HCT116 (cell line): Measurements from ENCODE around the gene KCNIP4. TPM values are rescaled to one million over a fixed set of nuclear protein-coding genes. Genes with fewer than 3 reads are reported as not detected.

Experiments
- ATAC-seq: fragments of 200-7000 bp; cut with Tn5 transposase; 2 replicates; pipeline ENCODE4 v1.9.1; 2020; ENCODE audit warnings: mild to moderate bottlenecking, moderate library complexity
- BruUV-seq: library from RNA; stranded (reverse); fragments of 400-500 nt; replicated peaks from 2 replicates; lab custom pipeline; 2021; lab: Mats Ljungman, UMichigan
- CTCF ChIA-PET: fragments of 300-600 bp; sonication (Branson Sonifier 250); formaldehyde crosslinking; loops from one replicate; lab custom pipeline; 2021; ENCODE audit warnings: antibody characterized with exemption; lab: Charles Lee
- POLR2A ChIA-PET: fragments of 300-600, 350-600 bp; sonication (Branson Sonifier 250); formaldehyde crosslinking; loops from one replicate; lab custom pipeline; 2021; ENCODE audit warnings: antibody characterized with exemption; lab: Charles Lee
- RAD21 ChIA-PET, 2 experiments: fragments of 300-600 bp; sonication (Branson Sonifier 250); formaldehyde crosslinking; loops; one replicate each; lab custom pipeline; 2023; ENCODE audit warnings: low total read pairs in 2 of 2; ENCODE audit not compliant: uncharacterized antibody in 2 of 2, unreplicated experiment in 2 of 2, low non-redundant PET in 1 of 2; lab: Charles Lee
- DNase-seq: peaks from one replicate; pipeline ENCODE4 v3.0.0-alpha.2; 2010; ENCODE audit warnings: low read depth, low spot score
- H2AFZ ChIP-seq: fragments of 200-600 bp; shearing (Covaris generic), sonication (generic); 2 replicates; pipeline ENCODE4 v1.6.1; 2017; ENCODE audit warnings: low read depth, mixed run types, mixed read lengths, antibody characterized with exemption, low read length; ENCODE audit not compliant: poor library complexity, severe bottlenecking
- H3K27ac ChIP-seq: 2 replicates; pipeline ENCODE4 v1.5.1; 2012; ENCODE audit warnings: low read depth, low read length
- H3K27me3 ChIP-seq: fragments of 200-600 bp; sonication (generic); 2 replicates; pipeline ENCODE4 v1.6.1; 2016; ENCODE audit warnings: mixed run types, low read length, mixed read lengths; ENCODE audit not compliant: insufficient read depth
- H3K36me3 ChIP-seq, 2 experiments: fragments of 200-500 bp in 1 of 2; fragments of 200-600 bp in 1 of 2; sonication (Bioruptor generic) in 1 of 2; sonication (generic) in 1 of 2; 2 replicates each; pipeline versions ENCODE4 v1.5.1 to v1.6.1; 2014 to 2016; ENCODE audit warnings: low read length in 2 of 2, inconsistent platforms in 1 of 2, mixed read lengths in 1 of 2, mixed run types in 1 of 2; ENCODE audit not compliant: insufficient read depth in 2 of 2, control insufficient read depth in 1 of 2
- H3K4me1 ChIP-seq, 2 experiments: fragments of 200-600 bp in 1 of 2; sonication (generic) in 1 of 2; 2 replicates each; pipeline versions ENCODE4 v1.5.1 to v1.6.1; 2012 to 2017; ENCODE audit warnings: low read length in 2 of 2, inconsistent platforms in 1 of 2, mild to moderate bottlenecking in 1 of 2, mixed read lengths in 1 of 2, mixed run types in 1 of 2, moderate library complexity in 1 of 2; ENCODE audit not compliant: insufficient read depth in 2 of 2, control insufficient read depth in 1 of 2
- H3K4me2 ChIP-seq: fragments of 200-600 bp; sonication (generic); 2 replicates; pipeline ENCODE4 v1.6.1; 2017; ENCODE audit warnings: mixed run types, low read length, mixed read lengths
- H3K4me3 ChIP-seq, 2 experiments: fragments of 200-600 bp in 1 of 2; sonication (generic) in 1 of 2; replicated peaks in 1 of 2; 2 replicates each; pipeline ENCODE4 v1.5.1; 2011 to 2016; ENCODE audit warnings: low read length in 2 of 2, control low read depth in 1 of 2, low read depth in 1 of 2, mild to moderate bottlenecking in 1 of 2, mixed read lengths in 1 of 2, mixed run types in 1 of 2
- H3K79me2 ChIP-seq: fragments of 200-600 bp; sonication (generic); 2 replicates; pipeline ENCODE4 v1.6.1; 2017; ENCODE audit warnings: mild to moderate bottlenecking, mixed run types, low read length, moderate library complexity, mixed read lengths; ENCODE audit not compliant: insufficient read depth
- H3K9ac ChIP-seq: fragments of 200-600 bp; sonication (generic); 2 replicates; pipeline ENCODE4 v1.6.1; 2016; ENCODE audit warnings: low read length, mixed read lengths
- H3K9me2 ChIP-seq: fragments of 200-600 bp; sonication (generic), shearing (Covaris generic); 2 replicates; pipeline ENCODE4 v1.6.1; 2017; ENCODE audit warnings: mixed run types, mild to moderate bottlenecking, moderate library complexity; ENCODE audit not compliant: insufficient read depth
- H3K9me3 ChIP-seq, 2 experiments: fragments of 200-500 bp in 1 of 2; fragments of 200-600 bp in 1 of 2; sonication (Bioruptor generic) in 1 of 2; sonication (generic) in 1 of 2; 2 replicates each; pipeline ENCODE4 v1.6.1; 2014 to 2017; ENCODE audit warnings: low read length in 2 of 2, mixed read lengths in 2 of 2, inconsistent platforms in 1 of 2, low read depth in 1 of 2, mild to moderate bottlenecking in 1 of 2, mixed run types in 1 of 2, moderate library complexity in 1 of 2; ENCODE audit not compliant: control insufficient read depth in 1 of 2, insufficient read depth in 1 of 2
- H4K20me1 ChIP-seq: fragments of 200-600 bp; sonication (generic), shearing (Covaris generic); 2 replicates; pipeline ENCODE4 v1.6.1; 2017; ENCODE audit warnings: mixed run types, mild to moderate bottlenecking, moderate library complexity; ENCODE audit not compliant: insufficient read depth
- ATF3 ChIP-seq: IDR thresholded peaks from 2 replicates; pipeline ENCODE4 v1.6.1; 2012
- CBX3 ChIP-seq: IDR thresholded peaks from 2 replicates; pipeline ENCODE4 v1.6.1; 2012; ENCODE audit warnings: low read depth
- CTCF ChIP-seq, 3 experiments: fragments of 200-600 bp in 1 of 3; sonication (generic) in 1 of 3; IDR thresholded peaks in 2 of 3; conservative IDR thresholded peaks in 1 of 3; 2 replicates each; pipeline ENCODE4 v1.5.1; 2012 to 2017; ENCODE audit warnings: low read depth in 2 of 3, low read length in 2 of 3, antibody characterized with exemption in 1 of 3, borderline replicate concordance in 1 of 3, control low read depth in 1 of 3, mild to moderate bottlenecking in 1 of 3, mixed read lengths in 1 of 3, mixed run types in 1 of 3, moderate library complexity in 1 of 3; ENCODE audit not compliant: insufficient read depth in 1 of 3
- EGR1 ChIP-seq: IDR thresholded peaks from 2 replicates; pipeline ENCODE4 v1.6.1; 2012; ENCODE audit warnings: low read depth
- ELF1 ChIP-seq: IDR thresholded peaks from 2 replicates; pipeline ENCODE4 v1.6.1; 2012; ENCODE audit warnings: low read depth, borderline replicate concordance
- EZH2 ChIP-seq: fragments of 200-600 bp; sonication (generic); IDR thresholded peaks from 2 replicates; pipeline ENCODE4 v1.6.1; 2017; ENCODE audit warnings: antibody characterized with exemption, mixed run types
- JUND ChIP-seq: IDR thresholded peaks from 2 replicates; pipeline ENCODE4 v1.6.1; 2012
- MAX ChIP-seq: IDR thresholded peaks from 2 replicates; pipeline ENCODE4 v1.6.1; 2012
- POLR2A ChIP-seq: IDR thresholded peaks from 2 replicates; pipeline ENCODE4 v1.7.0; 2011; ENCODE audit warnings: borderline replicate concordance; ENCODE audit not compliant: insufficient read depth, insufficient read length; ENCODE audit errors: extremely low read depth
- SP1 ChIP-seq: IDR thresholded peaks from 2 replicates; pipeline ENCODE4 v1.6.1; 2012; ENCODE audit warnings: low read depth
- SRF ChIP-seq: IDR thresholded peaks from 2 replicates; pipeline ENCODE4 v1.6.1; 2012; ENCODE audit warnings: low read depth
- YY1 ChIP-seq: IDR thresholded peaks from 2 replicates; pipeline ENCODE4 v1.6.1; 2011; ENCODE audit warnings: low read length, low read depth, moderate library complexity, mild to moderate bottlenecking; ENCODE audit not compliant: insufficient replicate concordance; ENCODE audit errors: extremely low read depth
- ZFX ChIP-seq: fragments of 450-650 bp; IDR thresholded peaks from 2 replicates; pipeline ENCODE4 v1.6.1; 2017
- ZNF274 ChIP-seq: fragments of 200-500 bp; sonication (Bioruptor generic); IDR thresholded peaks from 2 replicates; pipeline ENCODE4 v1.6.1; 2014; ENCODE audit warnings: mild to moderate bottlenecking, low read depth, low read length, inconsistent platforms
- intact Hi-C: fragments of 100-400 bp; cut with micrococcal nuclease; formaldehyde crosslinking; loops from 2 replicates; pipeline ENCODE4 v1.10.0; 2022
- total RNA-seq: library from RNA; stranded (reverse); gene quantifications from one replicate; pipeline ENCODE4 v1.2.1, GENCODE V29; 2021; ENCODE audit not compliant: unreplicated experiment
- TF ChIP-seq, protein P1 (sequence below): IDR thresholded peaks from 2 replicates; pipeline ENCODE4 v1.6.1; 2011; ENCODE audit warnings: mild to moderate bottlenecking, low read length, moderate library complexity; ENCODE audit not compliant: insufficient replicate concordance; ENCODE audit errors: extremely low read depth

KCNIP4 gene
- total RNA-seq, 1 experiment from 2014 or later: not detected

DNA sequence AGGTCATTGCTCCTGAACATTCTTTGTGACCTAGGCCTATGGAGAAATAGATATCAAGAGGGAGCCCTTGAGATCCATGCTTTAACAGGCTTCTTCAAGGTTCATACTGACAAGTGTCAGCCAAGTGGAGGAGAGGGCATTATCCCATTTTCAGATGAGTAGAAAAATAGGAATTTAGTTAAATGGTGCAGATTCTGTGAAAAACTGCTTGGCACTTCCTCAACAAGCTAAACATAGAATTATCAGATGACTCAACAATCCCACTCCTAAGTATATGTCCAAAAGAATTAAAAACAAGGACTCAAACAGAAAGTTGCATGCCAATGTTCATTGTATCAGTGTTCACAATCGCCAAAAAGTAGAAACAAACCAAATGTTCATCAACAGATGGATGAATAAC lies 43.8 kb upstream of the KCNIP4 start:
- POLR2A ChIA-PET: no interaction called here
- CTCF ChIA-PET: no interaction called here
- Histone ChIP-seq H3K4me2 (no peak overlapping the region), H3K9me3 (no peaks in the 10 kb centered on the region; a peak in 2 of 4 replicates), H4K20me1 (no peaks in the 10 kb centered on the region), H3K27me3 (no peaks in the 10 kb centered on the region), H3K9me2 (no peaks in the 10 kb centered on the region)
- BruUV-seq: no TSS peak
- TF ChIP-seq EZH2 (no peak), ZNF274 (no peak), MAX (no peak), ELF1 (no peak), POLR2A (no peak), SP1 (no peak), CBX3 (no peak)
- TF ChIP-seq, all 23 proteins: peak for 0
- Histone ChIP-seq H3K36me3 (no peaks in the 10 kb centered on the region), H2AFZ (no peak overlapping the region), H3K9ac (no peak overlapping the region), H3K79me2 (no peaks in the 10 kb centered on the region), H3K4me1 (no peaks in the 10 kb centered on the region), H3K27ac (no peak overlapping the region), H3K4me3 (no peak overlapping the region)
- intact Hi-C loops: no loop called here
- ATAC-seq (no peak), DNase-seq (no peak)
- RAD21 ChIA-PET: no interaction called here

GRCh38 chr4:21991562-21991961 lies 43.0 kb upstream of the KCNIP4 start:
- H3K36me3 ChIP-seq: no peaks in the 10 kb centered on the region
- no peak overlapping the region for H3K4me3 ChIP-seq
- POLR2A ChIA-PET: no interaction called here
- H3K9ac ChIP-seq: no peak overlapping the region
- no peaks in the 10 kb centered on the region for H3K4me1 ChIP-seq
- H3K9me3 ChIP-seq: no peaks in the 10 kb centered on the region; a peak in 2 of 4 replicates
- H3K79me2 ChIP-seq: no peaks in the 10 kb centered on the region
- H3K27me3 ChIP-seq: no peaks in the 10 kb centered on the region
- RAD21 ChIA-PET: no interaction called here
- H4K20me1 ChIP-seq: no peaks in the 10 kb centered on the region
- H2AFZ ChIP-seq: no peak overlapping the region
- BruUV-seq: no TSS peak
- CTCF ChIA-PET: no interaction called here
- DNase-seq (no peak), ATAC-seq (no peak)
- no peak overlapping the region for H3K27ac ChIP-seq
- H3K4me2 ChIP-seq: no peak overlapping the region
- intact Hi-C loops: no loop called here
- no peaks in the 10 kb centered on the region for H3K9me2 ChIP-seq
- TF ChIP-seq JUND (no peak), CBX3 (no peak), SP1 (no peak), SRF (no peak), CTCF (IDR thresholded peaks at IDR 0.05 in 2 of 3, conservative IDR thresholded peaks at IDR 0.05 in 1 of 3; ENCODE audit: borderline replicate concordance in 1 of 3, insufficient read depth in 1 of 3, low read depth in 2 of 3, low read length in 2 of 3) (no peak), ELF1 (no peak), ZFX (no peak), EZH2 (no peak), POLR2A (no peak), ZNF274 (no peak), ATF3 (no peak), YY1 (no peak), EGR1 (no peak), MAX (no peak)
- TF ChIP-seq, protein P1, sequence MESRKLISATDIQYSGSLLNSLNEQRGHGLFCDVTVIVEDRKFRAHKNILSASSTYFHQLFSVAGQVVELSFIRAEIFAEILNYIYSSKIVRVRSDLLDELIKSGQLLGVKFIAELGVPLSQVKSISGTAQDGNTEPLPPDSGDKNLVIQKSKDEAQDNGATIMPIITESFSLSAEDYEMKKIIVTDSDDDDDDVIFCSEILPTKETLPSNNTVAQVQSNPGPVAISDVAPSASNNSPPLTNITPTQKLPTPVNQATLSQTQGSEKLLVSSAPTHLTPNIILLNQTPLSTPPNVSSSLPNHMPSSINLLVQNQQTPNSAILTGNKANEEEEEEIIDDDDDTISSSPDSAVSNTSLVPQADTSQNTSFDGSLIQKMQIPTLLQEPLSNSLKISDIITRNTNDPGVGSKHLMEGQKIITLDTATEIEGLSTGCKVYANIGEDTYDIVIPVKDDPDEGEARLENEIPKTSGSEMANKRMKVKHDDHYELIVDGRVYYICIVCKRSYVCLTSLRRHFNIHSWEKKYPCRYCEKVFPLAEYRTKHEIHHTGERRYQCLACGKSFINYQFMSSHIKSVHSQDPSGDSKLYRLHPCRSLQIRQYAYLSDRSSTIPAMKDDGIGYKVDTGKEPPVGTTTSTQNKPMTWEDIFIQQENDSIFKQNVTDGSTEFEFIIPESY: no peak
